Peyer's patch (tissue), 4 donors: ENCODE measurements around the gene CFHR2.

ENCODE experiments used
- CTCF ChIP-seq, 6 experiments: fragments of 450-650 bp in 4 of 6; fragments of 200-600 bp in 2 of 6; sonication (generic) in 1 of 6; IDR thresholded peaks; one replicate each; pipeline ENCODE4 v1.5.1; 2017 to 2019; ENCODE audit warnings: antibody characterized with exemption in 6 of 6, mild to moderate bottlenecking in 3 of 6, moderate library complexity in 1 of 6
- POLR2A ChIP-seq, 2 donors: fragments of 450-650 bp; IDR thresholded peaks; one replicate each; pipeline ENCODE4 v1.5.1; 2017; ENCODE audit warnings: antibody characterized with exemption in 2 of 2, mild to moderate bottlenecking in 2 of 2, moderate library complexity in 2 of 2

GRCh38 chr1:196954778-196955177 is 11.2 kb downstream of the CFHR2 start:
- TF ChIP-seq CTCF (IDR thresholded peaks at IDR 0.05) (no peak), POLR2A (IDR thresholded peaks at IDR 0.05) (no peak)
